HG02938 (cell line): ENCODE results near the gene OR2V2.

Source experiments
- ATAC-seq: cut with Tn5 transposase; IDR thresholded peaks from one replicate; pipeline ENCODE4 v1.9.1; 2021; ENCODE audit warnings: mild to moderate bottlenecking, moderate library complexity; ENCODE audit not compliant: unreplicated experiment

OR2V2 gene

DNA sequence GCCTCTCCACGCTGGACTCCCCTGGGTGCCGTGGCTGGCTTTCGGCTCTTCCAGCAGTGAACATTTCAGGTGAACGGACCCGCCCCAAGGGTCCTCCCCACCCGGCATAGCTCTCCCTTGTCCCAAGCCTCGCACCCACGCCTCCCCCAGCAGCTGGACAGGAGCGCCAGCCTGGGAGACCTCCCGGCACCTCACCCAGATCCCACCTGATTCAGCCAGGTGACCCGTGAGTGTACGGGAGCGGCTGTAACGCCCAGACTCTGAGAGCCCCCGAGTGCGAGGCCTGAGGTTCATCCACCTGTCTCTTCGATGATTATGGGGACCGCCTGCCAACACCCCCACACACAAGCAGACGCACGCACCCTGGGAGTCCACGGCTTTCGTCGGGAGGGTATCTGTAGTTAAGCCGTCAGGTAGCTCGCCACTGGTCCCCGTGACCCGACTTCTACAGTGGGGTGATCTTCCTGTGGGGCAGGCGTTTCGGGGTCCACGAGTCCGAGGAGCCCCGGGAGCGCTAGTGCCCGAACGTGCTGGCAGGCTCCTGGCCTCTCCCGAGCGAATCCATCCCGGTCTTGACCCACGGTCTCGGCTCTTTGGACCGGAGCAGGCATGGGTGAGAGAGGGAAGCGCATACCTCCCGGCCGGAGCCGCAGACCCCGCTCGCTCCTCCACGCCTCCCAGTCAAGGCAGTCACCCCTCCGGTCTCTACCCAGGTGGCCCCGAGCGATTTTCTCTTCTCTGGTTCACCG, 42.8 kb downstream of the OR2V2 start:
- ATAC-seq = no peak

DNA sequence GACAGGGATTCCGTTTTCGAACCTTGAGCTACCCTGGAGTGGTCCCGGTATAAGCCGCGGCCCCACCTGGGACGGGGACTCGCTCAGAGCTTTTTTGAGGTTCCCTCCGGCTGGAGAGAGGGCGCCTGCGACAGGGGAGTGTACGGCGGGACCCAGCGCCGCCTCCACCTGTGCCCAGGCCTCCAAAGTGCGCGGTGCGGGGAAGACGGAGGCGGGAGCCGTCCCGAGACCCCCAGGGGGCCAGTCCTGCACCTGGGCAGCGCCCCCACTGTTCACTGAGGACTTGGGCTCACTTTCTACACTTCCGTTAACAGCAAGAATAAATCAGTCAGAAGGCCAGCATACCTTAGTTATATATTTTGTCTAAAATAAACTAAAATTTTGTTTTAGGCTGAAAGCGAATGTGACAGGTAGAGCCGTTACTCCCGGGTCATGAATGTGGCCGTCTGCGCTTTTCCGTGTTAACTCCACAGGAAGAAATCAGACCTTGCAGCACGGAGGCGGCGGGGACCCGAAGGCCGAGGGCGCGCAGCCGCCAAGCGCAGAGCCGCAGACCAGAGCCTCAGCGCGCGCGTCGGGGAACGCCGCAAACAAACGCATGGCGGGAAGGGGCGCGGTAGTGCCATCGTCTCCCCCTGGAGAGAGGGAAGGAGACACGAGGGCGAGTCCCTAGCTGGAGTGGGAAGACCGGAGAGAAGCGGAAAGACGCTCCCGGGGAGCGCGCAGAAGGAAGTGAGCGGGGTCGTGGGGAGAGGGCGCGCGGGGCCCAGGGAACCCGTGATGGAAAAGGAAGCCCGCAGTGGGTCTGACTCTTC, 43.5 kb downstream of the OR2V2 start:
- ATAC-seq = peak; percentile 6

DNA sequence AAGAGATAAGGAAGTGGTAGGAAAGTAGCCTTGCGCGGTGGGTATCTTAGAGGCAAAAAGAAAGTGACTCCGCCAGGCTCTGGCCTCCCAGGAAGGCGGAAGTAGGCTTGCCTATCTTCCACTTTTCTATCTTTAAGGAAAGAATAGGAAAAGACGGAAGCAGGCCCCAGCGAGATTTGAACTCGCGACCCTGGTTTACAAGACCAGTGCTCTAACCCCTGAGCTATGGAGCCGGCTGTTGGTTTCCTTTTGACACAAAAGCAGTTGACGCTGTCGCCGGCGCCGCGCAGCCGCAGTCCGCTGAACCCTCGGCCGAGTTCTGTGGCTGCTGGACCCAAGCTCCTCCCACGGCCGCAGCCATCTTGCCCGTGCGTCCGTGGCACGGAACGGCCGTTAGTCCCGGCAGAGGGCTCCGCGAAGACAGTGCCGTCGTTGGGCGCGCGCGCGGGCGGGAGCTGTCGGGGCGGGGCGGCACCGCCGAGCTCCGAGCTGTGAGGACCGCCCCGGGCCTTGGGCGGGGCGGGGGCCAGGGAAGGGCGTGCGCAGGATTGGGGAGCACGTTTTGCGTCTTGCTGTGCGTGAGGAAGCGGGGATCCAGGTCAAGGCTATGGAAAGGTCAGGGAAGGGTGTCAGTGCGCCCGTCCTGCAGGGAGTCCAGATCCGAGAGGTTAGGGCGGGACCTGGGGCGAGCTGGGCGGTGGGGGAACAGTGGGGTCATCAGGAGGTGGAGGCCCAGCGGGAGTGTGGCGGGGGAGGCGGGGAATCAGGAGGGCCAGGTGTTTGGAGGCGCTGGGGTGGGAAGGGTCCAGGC, 44.3 kb downstream of the OR2V2 start:
- peak; percentile 48 for ATAC-seq

DNA sequence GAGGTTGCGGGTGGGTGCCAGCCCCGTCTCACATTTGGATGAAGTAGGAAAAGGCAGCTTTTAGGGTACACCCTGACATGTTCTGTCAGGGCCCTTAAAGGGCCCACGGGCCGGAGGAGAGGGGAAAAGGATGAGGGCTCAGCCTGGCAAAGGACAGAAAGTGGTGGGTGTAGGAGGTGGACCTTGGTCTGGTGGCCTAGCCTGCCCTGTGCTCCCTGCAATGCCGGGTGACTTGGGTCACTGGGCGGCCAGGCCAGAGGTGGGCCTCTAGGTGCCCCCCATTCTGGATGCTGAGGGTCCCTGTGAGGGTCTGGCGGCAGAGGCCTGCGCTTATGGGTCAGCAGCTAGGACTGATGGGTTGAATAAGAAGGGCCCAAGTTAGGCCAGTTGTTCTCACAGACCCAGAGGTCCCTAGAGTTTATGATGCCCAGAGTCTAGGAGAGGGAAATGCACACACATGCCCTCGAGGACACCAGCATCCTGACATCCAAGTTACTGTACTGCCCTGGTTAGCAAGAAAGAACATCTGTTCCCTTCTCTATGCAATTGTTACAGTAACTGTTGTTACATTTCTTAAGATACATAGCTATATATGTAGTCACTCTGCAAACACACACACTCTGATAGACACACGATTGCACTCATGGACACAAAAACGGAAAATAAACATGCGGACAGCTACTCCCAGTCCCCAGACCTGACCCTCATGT, 45.1 kb downstream of the OR2V2 start:
- ATAC-seq = no peak

- no peak for ATAC-seq
Observed at GRCh38 chr5:181193656-181194055, 46.3 kb downstream of the OR2V2 start.

- ATAC-seq = no peak
Observed at GRCh38 chr5:181194489-181195248, 47.3 kb downstream of the OR2V2 start.

DNA sequence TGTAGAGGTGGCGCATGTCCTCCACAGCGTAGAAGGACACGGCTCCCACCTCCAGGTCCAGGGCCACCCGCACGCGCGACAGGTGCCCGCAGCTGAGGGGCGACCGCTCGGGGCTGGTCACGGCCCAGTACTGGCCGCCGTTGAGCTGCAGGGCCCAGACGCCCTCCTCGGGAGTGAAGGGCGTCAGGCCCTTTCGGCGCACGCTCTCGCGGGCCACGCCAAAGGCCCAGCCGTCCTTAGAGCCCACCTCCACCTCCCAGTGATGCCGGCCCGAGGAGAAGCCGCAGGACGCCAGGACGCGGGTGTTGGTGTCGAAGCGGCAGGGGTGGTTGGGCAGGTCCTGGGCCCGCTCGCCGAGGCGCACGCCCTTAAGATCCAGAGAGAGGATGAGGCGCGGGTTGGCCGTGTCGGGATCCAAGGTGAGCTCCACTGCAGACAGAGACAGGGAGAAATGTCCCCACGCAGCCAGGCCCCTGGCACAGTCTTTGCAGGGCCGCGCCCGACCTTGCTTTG, 47.9 kb downstream of the OR2V2 start:
- ATAC-seq = no peak

- ATAC-seq = no peak
Observed at GRCh38 chr5:181197326-181197951, 50.1 kb downstream of the OR2V2 start.

DNA sequence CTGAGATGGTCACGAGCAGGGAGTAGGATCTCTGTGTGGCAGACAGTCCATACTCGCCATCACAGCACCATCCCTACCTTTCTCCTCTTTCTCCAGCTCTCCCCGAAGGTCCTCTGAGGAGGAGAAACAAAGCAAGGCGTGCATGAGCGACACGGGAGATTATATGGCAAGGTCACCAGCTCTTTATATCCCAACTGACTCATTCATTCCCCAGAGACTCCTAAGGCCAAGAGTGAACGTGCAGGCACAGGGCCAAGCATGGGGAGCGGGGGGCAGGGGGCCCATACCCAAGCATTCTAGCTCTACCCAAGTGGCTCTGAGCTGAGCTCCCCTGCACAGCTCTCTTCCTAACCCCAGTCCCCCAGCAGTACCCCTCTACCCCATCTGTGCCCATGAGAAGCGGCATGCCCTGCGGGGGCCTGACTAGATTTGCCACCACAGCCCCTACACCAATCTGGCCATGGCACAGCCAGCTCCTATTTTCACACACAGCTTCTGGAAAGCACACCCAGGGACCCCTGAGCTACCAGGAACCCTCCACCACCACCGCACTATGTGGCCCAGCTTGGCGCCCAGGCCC, 50.8 kb downstream of the OR2V2 start:
- no peak for ATAC-seq

DNA sequence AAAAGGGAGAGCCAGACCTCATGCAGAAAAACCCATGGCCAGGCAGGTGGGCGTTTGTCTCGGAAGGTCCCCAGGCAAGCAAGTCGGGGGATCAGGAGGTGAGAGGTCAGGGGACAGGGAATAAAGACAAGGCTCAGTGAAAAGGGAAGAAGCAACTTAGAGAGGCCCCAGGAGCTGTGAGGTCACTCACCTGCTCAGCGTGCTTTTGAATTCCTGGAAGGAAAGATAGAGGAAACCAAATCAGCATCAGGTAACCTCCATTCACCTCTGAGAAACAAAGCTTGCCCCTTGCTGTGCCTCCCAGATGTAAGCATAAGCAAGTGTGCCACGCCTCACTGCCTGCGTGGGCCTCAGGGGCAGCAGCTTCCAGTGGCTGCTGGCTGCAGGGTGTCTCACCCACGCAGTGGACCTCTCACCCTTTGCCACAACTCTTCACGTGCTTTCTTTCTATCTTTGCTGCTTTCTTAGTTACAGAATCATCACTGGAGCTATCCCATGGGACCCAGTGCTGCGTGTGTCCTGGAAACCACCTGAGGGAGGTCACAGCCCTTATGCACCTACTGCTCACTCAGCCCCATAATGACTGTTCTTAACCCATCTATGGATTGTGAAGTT, 51.6 kb downstream of the OR2V2 start:
- ATAC-seq = peak; percentile 75

DNA sequence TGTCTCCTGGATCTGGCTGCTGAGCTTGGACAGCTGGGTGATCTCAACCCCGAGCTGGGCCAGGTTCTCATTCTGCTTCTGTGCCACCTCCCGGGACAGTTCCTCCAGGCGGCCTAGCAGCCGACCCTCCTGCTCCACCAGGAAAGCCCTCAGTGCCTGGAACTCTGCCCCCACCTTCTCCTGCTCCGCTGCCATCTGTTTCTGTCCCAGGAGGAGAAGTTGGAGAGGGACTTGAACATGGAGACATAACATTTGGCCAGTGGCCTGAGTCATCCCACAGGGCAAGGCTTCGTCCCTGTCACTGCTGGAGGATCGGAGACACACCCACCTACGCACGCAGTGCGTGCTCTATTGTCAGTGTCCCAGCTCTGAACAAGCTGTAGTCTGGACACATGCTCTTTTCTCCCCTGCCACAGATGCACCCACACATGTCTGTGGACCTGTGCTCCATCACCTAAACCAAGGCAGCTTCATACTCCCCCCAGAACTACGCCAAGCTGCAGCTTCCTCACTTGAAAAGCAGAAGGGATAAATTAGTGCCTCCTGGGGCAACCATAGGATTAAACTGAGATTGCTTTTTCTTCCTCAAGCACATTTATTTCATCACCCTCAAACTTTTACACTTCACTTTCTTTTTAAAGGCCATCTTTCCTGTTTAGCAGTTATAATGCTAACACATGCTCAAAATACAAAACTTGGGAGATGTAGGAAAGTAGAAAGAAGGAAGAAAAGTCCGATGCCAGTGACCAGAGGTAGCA, 52.7 kb downstream of the OR2V2 start:
- no peak for ATAC-seq

DNA sequence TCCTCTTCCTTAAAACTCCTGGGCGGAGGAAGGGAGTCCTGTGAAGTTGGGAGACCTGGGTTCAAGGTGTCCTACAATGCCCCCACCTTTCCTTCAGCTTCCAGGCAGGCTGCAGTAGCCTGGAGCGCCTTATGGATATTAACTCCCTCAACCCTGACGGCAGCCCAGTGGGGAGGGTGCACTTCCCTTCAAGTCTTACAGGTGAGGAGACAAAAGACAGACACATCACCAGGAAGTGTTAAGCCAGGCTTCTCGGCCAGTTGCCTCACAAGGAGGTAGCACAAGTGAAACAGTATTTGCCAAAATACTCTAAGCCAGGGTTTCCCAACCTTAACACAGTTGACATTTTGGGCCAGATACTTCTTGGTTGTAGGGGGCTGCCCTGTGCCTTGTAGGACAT, 53.4 kb downstream of the OR2V2 start:
- ATAC-seq = no peak

DNA sequence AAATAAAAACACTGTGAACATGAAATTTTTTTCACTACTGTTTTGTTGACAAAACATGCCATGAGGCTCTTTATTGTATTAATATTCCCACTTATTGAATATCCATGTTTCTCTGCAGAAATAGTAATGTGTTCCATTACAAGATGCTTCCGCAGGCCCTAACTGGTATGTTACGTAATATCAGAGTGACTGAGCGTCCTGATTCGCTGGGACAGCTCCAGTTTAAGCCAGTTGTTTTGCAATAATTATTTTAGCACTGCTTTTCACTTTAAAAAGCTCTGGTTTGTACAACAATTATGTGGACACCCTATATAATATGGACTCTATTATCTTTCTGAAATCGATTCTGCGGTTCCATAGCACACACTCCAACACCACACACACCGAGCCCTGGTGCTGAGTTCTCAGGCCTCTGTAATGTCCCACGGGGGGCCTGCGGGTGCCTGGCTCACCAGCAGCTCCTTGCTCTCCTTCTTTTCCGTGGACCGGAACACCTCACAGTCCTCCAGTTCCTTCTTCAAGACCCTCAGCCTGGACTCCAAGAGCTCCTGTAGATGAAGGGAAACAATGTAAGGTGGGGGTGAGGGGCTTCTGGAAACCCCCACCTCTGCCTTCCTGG, 55.8 kb downstream of the OR2V2 start:
- no peak for ATAC-seq

GRCh38 chr5:181203777-181204112, 56.4 kb downstream of the OR2V2 start:
- ATAC-seq = no peak

- ATAC-seq = no peak
Observed at GRCh38 chr5:181204113-181204825, 56.9 kb downstream of the OR2V2 start.

DNA sequence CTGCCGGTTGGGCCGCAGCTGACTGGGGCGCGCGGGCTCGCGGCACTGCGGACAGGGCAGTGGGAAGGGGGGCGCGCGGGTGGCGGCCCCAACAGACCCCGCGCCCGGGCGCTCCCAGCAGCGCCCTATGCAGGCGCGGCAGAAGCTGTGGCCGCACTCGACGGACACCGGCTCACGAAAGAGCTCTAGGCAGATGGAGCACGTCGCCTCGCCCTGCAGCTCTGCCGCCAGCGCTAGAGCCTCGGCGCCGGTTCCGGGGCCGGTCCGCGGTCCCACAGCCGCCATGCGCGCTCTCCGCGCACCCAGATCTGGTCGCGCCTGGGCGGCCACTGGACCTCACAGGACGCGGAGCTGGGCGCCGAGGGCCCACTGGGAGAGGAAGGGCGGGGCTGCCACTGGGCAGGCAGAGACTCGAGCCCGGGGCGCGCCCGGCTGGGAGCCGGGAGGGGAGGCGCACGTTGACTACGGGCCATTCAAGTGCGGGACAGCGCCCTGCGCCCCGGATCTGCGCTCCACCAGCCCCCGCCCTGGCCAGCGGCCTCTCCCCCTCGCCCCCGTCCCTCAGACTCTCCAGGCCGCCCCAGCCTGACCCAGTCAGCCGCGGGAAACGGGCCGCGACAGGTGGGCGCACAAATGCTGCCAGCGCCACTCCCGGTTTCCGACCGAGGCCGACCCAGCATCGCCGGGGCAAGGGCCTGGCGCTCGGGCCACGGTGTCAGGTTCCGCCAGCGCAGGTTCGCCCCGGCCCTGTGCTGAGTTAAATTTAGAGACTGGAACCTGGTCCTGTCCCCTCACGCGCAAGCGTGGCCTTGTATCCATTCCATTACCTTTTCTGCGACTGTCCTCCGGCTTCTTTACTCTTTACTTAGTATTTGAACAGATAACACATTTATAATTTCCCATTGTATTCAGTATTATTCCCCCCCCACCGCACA, 57.7 kb downstream of the OR2V2 start, which contains the start of gene TRIM7:
TRIM7 (minus strand) TSS at position 371 of the 935 bp plus-strand sequence; CDS start at position 285, 86 bp downstream.
- ATAC-seq = no peak
